Ascending aorta (tissue), 2 donors: Measurements from ENCODE around the gene NAAA. TPM values are rescaled to one million over a fixed set of nuclear protein-coding genes. Genes with fewer than 3 reads are reported as not detected.
A peak's percentile ranks its signal among the peaks of the same experiment; 100 is the strongest.

Experiments used
- DNase-seq, 2 donors: peaks; one replicate each; pipeline ENCODE4 v3.0.0-alpha.2; 2019; ENCODE audit warnings: low spot score in 2 of 2
- H3K27ac ChIP-seq, 2 donors: fragments of 200-600 bp; sonication (generic); one replicate each; pipeline ENCODE4 v1.5.1; 2016 to 2017; ENCODE audit warnings: mild to moderate bottlenecking in 1 of 2
- H3K27me3 ChIP-seq: fragments of 200-600 bp; sonication (generic); one replicate; pipeline ENCODE4 v1.5.1; 2017
- H3K36me3 ChIP-seq, 2 donors: fragments of 200-600 bp; sonication (generic); one replicate each; pipeline ENCODE4 v1.5.1; 2016
- H3K4me1 ChIP-seq, 2 donors: fragments of 200-600 bp; sonication (generic); one replicate each; pipeline ENCODE4 v1.5.1; 2016 to 2017; ENCODE audit warnings: mild to moderate bottlenecking in 1 of 2
- H3K4me3 ChIP-seq, 2 donors: fragments of 200-600 bp; sonication (generic); one replicate each; pipeline ENCODE4 v1.5.1; 2016 to 2017; ENCODE audit warnings: mild to moderate bottlenecking in 1 of 2
- H3K9me3 ChIP-seq, 2 donors: fragments of 200-600 bp; sonication (generic); one replicate each; pipeline ENCODE4 v1.5.1; 2016
- CTCF ChIP-seq, 3 experiments: fragments of 200-600 bp in 2 of 3; fragments of 450-650 bp in 1 of 3; sonication (generic) in 2 of 3; IDR thresholded peaks; one replicate each; pipeline ENCODE4 v1.5.1; 2016 to 2019; ENCODE audit warnings: antibody characterized with exemption in 3 of 3, mild to moderate bottlenecking in 1 of 3, moderate library complexity in 1 of 3
- intact Hi-C: fragments of 100-400 bp; cut with DNase I; formaldehyde crosslinking; loops from one replicate; pipeline ENCODE4 v1.15.1; 2023
- total RNA-seq: library from RNA; depleted of rRNA; stranded (reverse); fragments of >200 nt; gene quantifications from one replicate; pipeline ENCODE4 v1.1.0, GENCODE V29; 2016

The NAAA gene
- total RNA-seq, 1 donor from 2014 or later: 287 TPM

DNA sequence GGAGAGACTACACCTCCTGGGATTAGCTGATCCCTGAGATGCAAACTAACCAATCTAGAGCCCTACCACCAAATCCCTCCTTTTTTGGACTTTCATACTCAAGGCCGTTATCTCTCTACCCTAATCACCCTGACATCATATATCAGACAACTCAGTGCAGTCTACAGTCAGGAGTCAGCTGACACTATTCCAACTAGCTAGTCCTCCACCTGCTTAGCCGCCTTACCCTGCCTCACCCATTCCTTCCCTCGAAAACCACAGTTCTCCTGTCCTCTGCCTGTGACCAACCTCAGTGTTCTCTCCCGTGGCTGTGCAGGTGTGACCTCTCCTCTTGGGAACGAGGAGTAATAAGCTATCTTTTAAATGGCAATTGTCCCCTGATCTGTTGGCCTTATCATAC lies 36.7 kb downstream of the NAAA start:
- DNase-seq: no peak
- intact Hi-C loops: no loop called here
- no peak for TF ChIP-seq CTCF (IDR thresholded peaks at IDR 0.05)
- no peaks in the 10 kb centered on the region for H3K9me3 ChIP-seq
- H3K27ac ChIP-seq: no peak overlapping the region
- no peaks in the 10 kb centered on the region for H3K27me3 ChIP-seq
- H3K4me1 ChIP-seq: no peaks in the 10 kb centered on the region
- no peak overlapping the region for H3K4me3 ChIP-seq
- H3K36me3 ChIP-seq: no peaks in the 10 kb centered on the region

GRCh38 chr4:75902352-75902751 lies 38.5 kb downstream of the NAAA start, which contains the start of gene PPEF2:
Gene PPEF2, minus strand, starts transcription at chr4:75902452. Its CDS starts 6,127 bp downstream, at chr4:75896325.
- H3K27ac ChIP-seq: no peak within 1 kb of the TSS
- intact Hi-C loops: no loop called here
- H3K4me3 ChIP-seq: no peak within 1 kb of the TSS
- TF ChIP-seq CTCF (IDR thresholded peaks at IDR 0.05): no peak
- no peaks in the 10 kb centered on the region for H3K36me3 ChIP-seq
- H3K4me1 ChIP-seq: no peaks in the 10 kb centered on the region
- no peak for DNase-seq
- no peaks in the 10 kb centered on the region for H3K9me3 ChIP-seq
- H3K27me3 ChIP-seq: no peaks in the 10 kb centered on the region

GRCh38 chr4:75898536-75898935 lies 42.3 kb downstream of the NAAA start:
- Histone ChIP-seq H3K27me3 (no peaks in the 10 kb centered on the region), H3K27ac (no peak overlapping the region), H3K9me3 (no peaks in the 10 kb centered on the region), H3K36me3 (no peaks in the 10 kb centered on the region), H3K4me1 (no peaks in the 10 kb centered on the region), H3K4me3 (no peak overlapping the region)
- TF ChIP-seq CTCF (IDR thresholded peaks at IDR 0.05): no peak
- DNase-seq: no peak
- intact Hi-C loops: no loop called here

GRCh38 chr4:75895744-75896314 lies 45.0 kb downstream of the NAAA start:
- H3K4me1 ChIP-seq: no peaks in the 10 kb centered on the region
- no peaks in the 10 kb centered on the region for H3K27me3 ChIP-seq
- H3K36me3 ChIP-seq: no peaks in the 10 kb centered on the region
- intact Hi-C loops: no loop called here
- H3K4me3 ChIP-seq: no peak overlapping the region
- H3K9me3 ChIP-seq: no peaks in the 10 kb centered on the region
- no peak for DNase-seq
- TF ChIP-seq CTCF (IDR thresholded peaks at IDR 0.05): peak in 2 of 3 experiments; percentile 38 to 57
- H3K27ac ChIP-seq: no peak overlapping the region

GRCh38 chr4:75892508-75892907 lies 48.3 kb downstream of the NAAA start:
- TF ChIP-seq CTCF (IDR thresholded peaks at IDR 0.05): no peak
- intact Hi-C loops: no loop called here
- Histone ChIP-seq H3K36me3 (no peaks in the 10 kb centered on the region), H3K4me1 (no peaks in the 10 kb centered on the region), H3K27ac (no peak overlapping the region), H3K27me3 (no peaks in the 10 kb centered on the region), H3K9me3 (no peaks in the 10 kb centered on the region), H3K4me3 (no peak overlapping the region)
- no peak for DNase-seq

DNA sequence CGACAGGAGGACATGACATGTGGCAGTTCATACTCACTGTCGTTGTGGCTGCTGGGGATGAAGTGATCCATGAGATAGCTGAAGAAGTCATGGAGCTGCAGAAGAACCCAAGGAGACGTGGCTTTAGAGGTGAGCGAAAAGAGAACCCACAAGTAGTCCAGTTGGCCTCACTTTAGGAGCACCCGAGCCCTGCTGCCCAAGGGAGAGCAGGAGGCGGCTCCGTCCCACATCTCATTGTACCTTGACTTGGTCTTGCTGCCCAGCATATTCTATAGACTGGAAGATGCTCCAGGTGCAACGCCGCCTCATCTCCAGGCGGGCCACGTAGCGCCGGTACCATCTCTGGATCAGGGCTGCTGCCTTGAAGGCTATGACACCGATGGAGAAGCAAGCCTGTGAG lies 49.2 kb downstream of the NAAA start:
- Histone ChIP-seq H3K27me3 (no peaks in the 10 kb centered on the region), H3K36me3 (no peaks in the 10 kb centered on the region), H3K4me1 (no peaks in the 10 kb centered on the region), H3K27ac (no peak overlapping the region), H3K4me3 (no peak overlapping the region), H3K9me3 (no peaks in the 10 kb centered on the region)
- intact Hi-C loops: no loop called here
- DNase-seq: no peak
- no peak for TF ChIP-seq CTCF (IDR thresholded peaks at IDR 0.05)
